Germinal center (tissue), 1 donor: ENCODE results near the gene KRT2.

Experiments
- DNase-seq: peaks from one replicate; pipeline ENCODE4 v3.0.0; 2012; ENCODE audit warnings: mixed read lengths, low spot score

KRT2 gene

DNA sequence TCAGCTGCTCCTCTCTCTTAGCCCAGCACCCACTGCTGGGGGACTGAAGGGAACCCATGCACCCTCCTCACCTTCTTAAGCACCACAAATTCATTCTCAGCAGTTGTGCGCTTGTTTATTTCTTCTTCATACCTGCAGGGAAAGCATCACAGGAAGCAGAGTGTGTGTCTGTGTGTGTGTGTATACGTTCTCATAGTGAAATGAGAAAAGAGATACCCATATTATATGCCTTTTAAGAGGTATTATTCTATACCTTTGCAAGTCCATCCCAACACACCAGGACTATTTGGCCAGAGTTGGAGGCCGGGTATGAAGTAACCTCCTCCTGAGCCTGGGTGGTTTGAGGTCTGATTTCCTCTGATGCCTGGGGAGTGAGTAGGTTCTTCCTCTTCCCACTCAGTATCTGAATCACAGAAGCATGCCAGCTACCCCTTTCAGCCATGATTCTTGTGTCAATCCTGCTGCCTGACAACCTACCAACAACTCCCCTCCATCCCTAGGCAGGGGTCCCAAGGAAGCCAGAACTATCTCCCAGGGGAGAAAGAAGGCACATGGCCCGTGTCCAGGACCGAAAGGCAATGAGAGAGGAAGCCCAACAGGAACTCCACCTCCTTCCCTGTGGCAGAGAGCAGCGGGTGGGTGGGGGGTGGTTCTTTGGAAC lies 36.7 kb downstream of the KRT2 start:
- DNase-seq = no peak

- no peak for DNase-seq
Measured at GRCh38 chr12:52614381-52615207, 37.4 kb downstream of the KRT2 start.

GRCh38 chr12:52613384-52614030 lies 38.5 kb downstream of the KRT2 start:
- DNase-seq = no peak

- DNase-seq = no peak
Measured at GRCh38 chr12:52612431-52613383, 39.3 kb downstream of the KRT2 start.

- no peak for DNase-seq
Measured at GRCh38 chr12:52611080-52611468, 40.9 kb downstream of the KRT2 start.

DNA sequence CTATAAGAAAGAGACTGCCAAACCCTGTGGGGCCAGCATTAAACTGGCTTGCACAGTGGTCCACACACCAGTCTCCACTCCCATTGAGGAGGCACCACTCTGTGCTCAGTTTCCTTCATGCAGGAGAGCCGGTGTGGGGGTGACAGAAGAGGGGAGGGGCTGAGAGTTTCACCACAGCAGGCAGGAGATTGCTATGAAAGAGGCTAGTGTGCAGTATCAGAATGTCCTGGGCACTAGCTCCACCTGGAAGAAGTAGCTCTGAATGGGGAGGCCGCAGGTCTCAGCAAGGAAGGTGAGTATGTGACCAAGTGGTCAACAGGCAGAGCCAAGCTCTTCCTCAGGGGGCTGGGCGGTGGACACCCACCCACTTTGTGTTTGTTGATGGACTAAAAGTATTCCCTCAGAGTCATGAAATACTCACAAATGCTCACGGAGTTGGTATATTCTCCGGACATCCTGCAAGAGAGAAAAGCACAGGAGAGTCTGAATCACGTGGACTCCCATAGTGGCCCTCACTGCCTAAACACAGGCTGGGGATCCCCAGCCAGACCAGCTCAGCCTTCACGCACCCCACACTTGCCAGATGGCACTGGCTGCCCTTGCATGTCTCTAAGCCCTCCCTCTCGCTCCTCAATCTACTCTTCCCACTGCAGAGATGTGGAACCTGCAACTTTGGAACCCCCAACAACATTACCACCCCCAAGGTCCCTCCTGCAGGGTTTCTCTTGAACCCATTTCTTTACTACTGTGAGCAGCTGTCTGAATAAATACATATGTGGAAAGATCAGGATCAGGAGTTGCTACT lies 43.0 kb downstream of the KRT2 start:
- DNase-seq = no peak

DNA sequence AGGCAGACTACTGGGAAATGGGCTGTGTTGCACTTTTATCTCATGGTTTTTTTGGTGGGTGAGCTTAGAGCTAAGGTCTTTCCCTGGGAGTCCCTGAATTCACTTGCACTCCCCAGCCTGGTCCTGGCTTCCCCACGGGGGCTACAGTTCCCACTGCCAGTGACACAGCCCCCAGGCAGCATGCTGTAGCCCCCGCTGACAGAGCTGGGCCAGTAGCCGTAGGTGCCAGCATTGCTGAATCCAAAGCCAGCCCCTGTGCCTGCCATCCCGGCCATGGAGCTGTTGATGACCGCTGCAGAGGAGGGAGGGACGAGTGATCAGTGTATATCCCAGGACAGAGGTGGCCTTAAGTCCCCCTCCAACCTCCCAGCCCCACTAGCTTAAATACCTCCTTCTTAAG lies 43.9 kb downstream of the KRT2 start:
- DNase-seq = no peak

DNA sequence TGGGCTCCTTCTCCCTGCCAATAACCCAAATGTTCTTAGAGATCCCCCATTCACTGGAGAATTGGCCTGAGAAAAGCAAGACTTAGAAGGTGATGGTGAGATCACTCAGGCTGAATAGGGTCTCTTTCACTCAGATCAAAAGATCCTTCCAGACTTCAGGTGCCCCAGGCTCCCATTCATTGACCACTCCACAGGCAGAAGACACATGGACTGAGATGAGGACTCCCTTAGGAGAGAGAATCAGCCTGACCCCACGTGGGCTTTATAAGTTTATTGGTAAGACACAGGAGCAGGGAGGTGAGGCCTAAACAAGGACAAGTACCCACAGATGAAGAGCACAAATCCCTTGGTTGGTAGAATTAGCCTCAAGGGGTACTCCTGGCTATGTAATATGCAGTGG lies 44.7 kb downstream of the KRT2 start:
- no peak for DNase-seq

- no peak for DNase-seq
Measured at GRCh38 chr12:52606581-52607218, 45.3 kb downstream of the KRT2 start.

GRCh38 chr12:52606096-52606495 lies 45.9 kb downstream of the KRT2 start:
- DNase-seq = no peak

DNA sequence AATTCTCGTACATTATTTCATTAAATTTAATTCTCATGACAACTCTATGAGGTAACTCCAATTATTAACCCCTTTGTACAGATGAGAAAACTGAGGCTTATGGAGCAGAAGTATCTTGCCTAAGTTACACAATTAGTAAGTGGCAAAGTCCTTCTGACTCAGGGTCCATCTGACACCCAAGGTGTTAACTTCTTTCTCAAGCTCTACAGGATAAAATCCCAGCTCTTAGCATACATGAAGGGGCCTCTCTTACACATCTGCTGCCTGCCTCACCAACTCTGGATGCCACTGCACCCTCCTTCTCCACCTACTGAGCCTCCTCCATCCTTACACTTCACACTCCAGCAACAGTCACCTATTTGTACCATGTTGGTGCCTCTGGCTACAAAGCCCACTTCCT lies 46.5 kb downstream of the KRT2 start:
- no peak for DNase-seq

- DNase-seq = no peak
Measured at GRCh38 chr12:52604859-52605258, 47.2 kb downstream of the KRT2 start.

- no peak for DNase-seq
Measured at GRCh38 chr12:52603314-52603713, 48.7 kb downstream of the KRT2 start.

DNA sequence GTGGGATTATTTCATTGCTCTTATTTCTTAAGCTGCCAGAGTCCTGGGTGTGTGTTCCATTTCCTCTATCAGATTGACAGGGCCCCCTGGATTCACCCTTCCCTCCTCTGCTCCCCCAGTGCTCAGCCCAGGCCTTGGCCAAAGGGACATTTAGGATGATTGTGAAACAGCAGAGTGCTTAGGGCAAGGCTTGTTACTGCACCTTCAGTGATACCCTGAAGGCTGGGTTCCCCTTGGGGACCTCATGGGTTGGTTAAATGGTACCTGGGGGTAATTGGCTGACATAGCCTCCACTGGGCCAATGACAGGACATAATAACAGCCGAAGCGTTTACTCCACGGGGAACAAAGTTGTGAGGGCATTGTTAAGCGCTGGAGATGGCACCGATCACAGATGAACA lies 49.5 kb downstream of the KRT2 start:
- DNase-seq = no peak

DNA sequence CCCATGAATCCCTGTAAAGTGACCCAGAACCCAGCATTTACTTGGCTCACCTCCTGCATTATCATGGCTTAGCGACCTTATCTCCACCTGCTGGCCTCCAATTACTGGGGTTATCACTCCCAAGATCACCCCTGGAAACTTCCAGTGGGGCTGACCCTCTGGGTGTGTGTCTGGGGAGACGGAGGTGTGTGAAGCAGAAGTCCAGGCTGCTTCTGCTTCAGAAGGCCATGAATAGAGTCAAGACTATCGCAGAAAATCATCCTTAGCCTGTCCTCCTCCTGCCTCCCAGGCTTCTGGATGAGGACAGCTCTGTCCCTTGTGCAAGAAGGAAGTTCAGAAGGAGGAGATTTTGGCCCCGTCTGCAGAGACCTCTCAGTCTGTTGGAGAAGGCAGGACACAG lies 50.3 kb downstream of the KRT2 start:
- DNase-seq = no peak

- DNase-seq = no peak
Measured at GRCh38 chr12:52600941-52601481, 51.0 kb downstream of the KRT2 start, which contains the start of gene KRT72. TSS of gene KRT72 (minus strand) at chr12:52601463. CDS start at chr12:52601452, 11 bp downstream.

DNA sequence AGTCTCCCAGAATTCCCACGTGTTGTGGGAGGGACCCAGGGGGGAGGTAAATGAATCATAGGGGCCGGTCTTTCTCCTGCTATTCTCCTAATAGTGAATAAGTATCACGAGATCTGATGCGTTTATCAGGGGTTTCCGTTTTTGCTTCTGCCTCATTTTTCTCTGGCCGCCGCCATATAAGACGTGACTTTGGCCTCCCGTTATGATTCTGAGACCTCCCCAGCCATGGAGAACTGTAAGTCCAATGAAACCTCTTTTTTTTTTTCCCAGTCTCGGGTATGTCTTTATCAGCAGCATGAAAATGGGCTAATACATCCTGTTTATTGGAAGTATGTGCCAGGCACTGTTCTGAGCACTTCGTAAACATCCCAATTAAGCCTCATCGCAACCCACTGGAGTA lies 51.5 kb downstream of the KRT2 start:
- no peak for DNase-seq

DNA sequence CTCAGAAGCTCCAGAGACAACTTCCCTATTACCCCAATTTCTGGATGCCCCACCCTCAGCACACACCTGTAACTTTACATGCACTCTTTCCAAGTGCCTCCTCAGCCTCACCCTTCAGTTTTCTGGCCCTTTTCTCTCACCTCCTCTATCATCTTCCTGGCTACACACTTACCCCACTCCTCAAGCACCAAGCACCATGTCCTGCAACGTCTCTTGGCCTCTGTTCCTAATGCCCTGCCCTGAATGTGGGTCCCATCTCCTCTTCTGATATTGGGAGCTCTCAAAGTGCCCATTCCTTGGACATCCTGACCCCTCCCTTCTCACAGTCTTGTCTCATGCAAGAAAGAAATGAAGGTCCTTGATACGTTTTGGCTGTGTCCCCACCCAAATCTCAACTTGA lies 51.9 kb downstream of the KRT2 start:
- DNase-seq = no peak

- DNase-seq = no peak
Measured at GRCh38 chr12:52598966-52599365, 53.0 kb downstream of the KRT2 start.
